ENCODE measurements around the gene MBTPS1. TPM values are rescaled to one million over a fixed set of nuclear protein-coding genes. Genes with fewer than 3 reads are reported as not detected.

Gene MBTPS1
- total RNA-seq, 4 donors from 2014 or later: 36.3 to 77.6 (median 53.0) TPM

GRCh38 chr16:84150926-84151325 is 34.2 kb upstream of the MBTPS1 start:
- no peak overlapping the region for H3K27ac ChIP-seq
- H3K9me3 ChIP-seq: no peaks in the 10 kb centered on the region
- intact Hi-C loops (cut with DNase I): no loop called here
- no peaks in the 10 kb centered on the region for H3K36me3 ChIP-seq
- TF ChIP-seq POLR2A (IDR thresholded peaks at IDR 0.05): no peak
- TF ChIP-seq CTCF (IDR thresholded peaks at IDR 0.05): no peak
- H3K27me3 ChIP-seq: peaks cover 0 to 15% (median 0%) of the 10 kb centered on the region in 4 donors
- no peak for DNase-seq
- no peak overlapping the region for H3K4me3 ChIP-seq
- H3K4me1 ChIP-seq: no peaks in the 10 kb centered on the region
- 68 to 71% methylated on average over 1 to 2 of the region's 3 CpGs for WGBS, 2 donors

- peaks cover 0 to 23% (median 14%) of the 10 kb centered on the region in 3 donors for H3K4me1 ChIP-seq
- TF ChIP-seq CTCF (IDR thresholded peaks at IDR 0.05) (peak in 1 of 6 experiments; percentile 34), POLR2A (IDR thresholded peaks at IDR 0.05) (peak in 2 of 4 donors; percentile 19 to 69)
Observed at GRCh38 chr16:84144859-84145639, 28.3 kb upstream of the MBTPS1 start, which contains the start of the genes DNAAF1 and HSDL1. Gene DNAAF1 (plus strand): TSS chr16:84145308. CDS start chr16:84145441, 133 bp downstream. Gene HSDL1 (minus strand): TSS chr16:84145177. CDS start chr16:84131321, 13,856 bp downstream.

GRCh38 chr16:84144209-84144858 is 27.6 kb upstream of the MBTPS1 start:
- no peak for DNase-seq
- Histone ChIP-seq H3K36me3 (no peaks in the 10 kb centered on the region), H3K4me1 (peaks cover 0 to 23% (median 14%) of the 10 kb centered on the region in 3 donors), H3K27ac (peak overlapping the region; percentile 76 to 92 (median 85)), H3K9me3 (no peaks in the 10 kb centered on the region), H3K4me3 (peak overlapping the region; percentile 73 to 100 (median 82)), H3K27me3 (peaks cover 0 to 5% (median 0%) of the 10 kb centered on the region in 4 donors)
- intact Hi-C loops (cut with DNase I): no loop called here
- TF ChIP-seq CTCF (IDR thresholded peaks at IDR 0.05): no peak
- no peak for TF ChIP-seq POLR2A (IDR thresholded peaks at IDR 0.05)
- 0 to 1% methylated on average over 9 to 18 of the region's 39 CpGs for WGBS, 2 donors

More at GRCh38 chr16:84144859-84145639, 28.3 kb upstream of the MBTPS1 start, which contains the start of the genes DNAAF1 and HSDL1:
- H3K27me3 ChIP-seq: peaks cover 0 to 5% (median 0%) of the 10 kb centered on the region in 4 donors
- no peaks in the 10 kb centered on the region for H3K9me3 ChIP-seq
- no peaks in the 10 kb centered on the region for H3K36me3 ChIP-seq
- H3K4me3 ChIP-seq: peak within 1 kb of the TSS; percentile 73 to 100 (median 82)
- intact Hi-C loops (cut with DNase I): no loop called here
- H3K27ac ChIP-seq: peak within 1 kb of the TSS; percentile 76 to 92 (median 85)
- DNase-seq: peak; percentile 24
- WGBS, 2 donors: 0 to 1% methylated on average over 10 to 14 of the region's 89 CpGs

- intact Hi-C loops (cut with DNase I): no loop called here
- H3K9me3 ChIP-seq: no peaks in the 10 kb centered on the region
- H3K4me3 ChIP-seq: peak overlapping the region; percentile 73 to 100 (median 82)
- TF ChIP-seq POLR2A (IDR thresholded peaks at IDR 0.05): no peak
- H3K27ac ChIP-seq: peak overlapping the region in 2 of 4 donors; percentile 90 to 92
- H3K27me3 ChIP-seq: peaks cover 0 to 5% (median 0%) of the 10 kb centered on the region in 4 donors
- DNase-seq: no peak
- no peaks in the 10 kb centered on the region for H3K36me3 ChIP-seq
- WGBS, 2 donors: 15 to 30% methylated on average over 10 to 11 of the region's 13 CpGs
- H3K4me1 ChIP-seq: peaks cover 0 to 23% (median 14%) of the 10 kb centered on the region in 3 donors
Observed at GRCh38 chr16:84143784-84144199, 27.1 kb upstream of the MBTPS1 start.

GRCh38 chr16:84143081-84143480 is 26.3 kb upstream of the MBTPS1 start:
- H3K4me1 ChIP-seq: peaks cover 0 to 23% (median 14%) of the 10 kb centered on the region in 3 donors
- intact Hi-C loops (cut with DNase I): no loop called here
- H3K9me3 ChIP-seq: no peaks in the 10 kb centered on the region
- peaks cover 0 to 5% (median 0%) of the 10 kb centered on the region in 4 donors for H3K27me3 ChIP-seq
- no peak overlapping the region for H3K27ac ChIP-seq
- TF ChIP-seq CTCF (IDR thresholded peaks at IDR 0.05) (no peak), POLR2A (IDR thresholded peaks at IDR 0.05) (no peak)
- DNase-seq: no peak
- H3K36me3 ChIP-seq: no peaks in the 10 kb centered on the region
- H3K4me3 ChIP-seq: no peak overlapping the region
- WGBS, 2 donors: 93 to 96% methylated on average over 1 of the region's 1 CpG

All from esophagus squamous epithelium (tissue), 5 donors.